Right lobe of liver (tissue), 6 donors: Measurements from ENCODE around the gene SCIN. TPM values are rescaled to one million over a fixed set of nuclear protein-coding genes. Genes with fewer than 3 reads are reported as not detected.

Experiments used
- ATAC-seq, 4 donors: fragments of 200-7000 bp; cut with Tn5 transposase; one replicate each; pipeline ENCODE4 v1.9.1; 2020; ENCODE audit warnings: mild to moderate bottlenecking in 4 of 4, moderate library complexity in 4 of 4
- DNase-seq, 3 donors: peaks; one replicate each; pipeline ENCODE4 v3.0.0-alpha.2; 2020
- H3K27ac ChIP-seq, 3 donors: fragments of 200-600 bp; one replicate each; pipeline ENCODE4 v1.8.0; 2022
- H3K27me3 ChIP-seq, 2 donors: fragments of 200-600 bp; one replicate each; pipeline ENCODE4 v1.8.0; 2022
- H3K36me3 ChIP-seq, 4 donors: fragments of 200-600 bp; sonication (generic) in 1 of 4; one replicate each; pipeline versions ENCODE4 v1.5.1 to v1.8.0; 2017 to 2022; ENCODE audit warnings: control low read depth in 1 of 4
- H3K4me1 ChIP-seq, 4 donors: fragments of 200-600 bp; sonication (generic) in 1 of 4; one replicate each; pipeline versions ENCODE4 v1.5.1 to v1.8.0; 2017 to 2022; ENCODE audit warnings: control low read depth in 1 of 4
- H3K4me3 ChIP-seq, 3 donors: fragments of 200-600 bp; one replicate each; pipeline ENCODE4 v1.8.0; 2022
- H3K9me3 ChIP-seq, 4 donors: fragments of 200-600 bp; sonication (generic) in 1 of 4; one replicate each; pipeline versions ENCODE4 v1.5.1 to v1.8.0; 2017 to 2022; ENCODE audit warnings: control low read depth in 1 of 4
- POLR2A ChIP-seq: fragments of 450-650 bp; IDR thresholded peaks from one replicate; pipeline ENCODE4 v1.6.1; 2017; ENCODE audit warnings: antibody characterized with exemption, mild to moderate bottlenecking
- WGBS: methylation state at CpG from one replicate; pipeline ENCODE4 v1.1.6; 2018; ENCODE audit warnings: low coverage, low lambda C conversion rate; ENCODE audit not compliant: insufficient coverage; ENCODE audit errors: missing lambda C conversion rate; 5-methylcytosine and 5-hydroxymethylcytosine counted together
- intact Hi-C, 2 donors: fragments of 100-400 bp; cut with DNase I; formaldehyde crosslinking; loops; one replicate each; pipeline versions ENCODE4 v1.11.2 to v1.14.1; 2022
- total RNA-seq, 6 experiments: library from RNA; depleted of rRNA in 2 of 6; stranded (reverse); fragments of >200 nt in 2 of 6; fragmentation: NEBNext Ultra II Directional in 3 of 6; extraction: Animal tissue kit (Norgen Biotek cat#: 25700) in 3 of 6; gene quantifications; one replicate each; pipeline versions ENCODE4 v1.1.0 to v1.2.4, GENCODE V29; 2016 to 2023
- TF ChIP-seq, protein P1 (sequence below), 4 donors: fragments of 200-600 bp in 3 of 4; fragments of 450-650 bp in 1 of 4; IDR thresholded peaks; one replicate each; pipeline versions ENCODE4 v1.5.1 to v1.8.0; 2016 to 2022; ENCODE audit warnings: antibody characterized with exemption in 4 of 4, mild to moderate bottlenecking in 2 of 4
- donor health status: DM: no; HTN: yes; CAD: no.
- donor health status: DM: no; HTN: no; CAD: no.
- donor health status: DM: no; HTN: no; CAD: no.
- donor health status: DM: no; HTN: yes; CAD: no.
- donor health status: DM: no; HTN: yes; CAD: no.

SCIN gene
- total RNA-seq, 6 experiments from 2014 or later: 0.06 to 0.20 (median 0.18) TPM; not detected in 3

DNA sequence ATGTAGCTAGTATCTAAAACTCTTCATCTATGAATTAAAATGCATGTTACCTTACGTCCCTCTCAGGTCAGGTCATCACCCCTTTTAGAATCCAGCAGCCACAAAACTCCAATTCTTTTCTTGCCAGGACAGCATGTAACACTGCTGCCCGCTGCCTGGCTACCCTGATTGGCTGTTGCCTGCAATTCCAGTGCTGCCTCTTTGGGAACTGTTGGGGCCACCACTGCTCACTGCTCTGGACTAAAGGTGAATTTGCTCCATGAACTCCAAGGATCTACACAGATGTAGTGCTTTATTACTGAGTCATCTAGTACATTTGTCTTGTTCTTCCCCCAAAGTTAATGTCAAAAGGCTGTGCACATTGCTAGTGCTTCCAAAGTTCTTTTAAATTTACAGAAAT is 40.4 kb downstream of the SCIN start:
- no peaks in the 10 kb centered on the region for H3K36me3 ChIP-seq
- H3K9me3 ChIP-seq: no peaks in the 10 kb centered on the region
- no peak overlapping the region for H3K27ac ChIP-seq
- DNase-seq: no peak
- H3K4me1 ChIP-seq: no peaks in the 10 kb centered on the region
- H3K4me3 ChIP-seq: no peak overlapping the region
- intact Hi-C loops: no loop called here
- ATAC-seq: no peak
- H3K27me3 ChIP-seq: no peaks in the 10 kb centered on the region
- TF ChIP-seq, protein P1, sequence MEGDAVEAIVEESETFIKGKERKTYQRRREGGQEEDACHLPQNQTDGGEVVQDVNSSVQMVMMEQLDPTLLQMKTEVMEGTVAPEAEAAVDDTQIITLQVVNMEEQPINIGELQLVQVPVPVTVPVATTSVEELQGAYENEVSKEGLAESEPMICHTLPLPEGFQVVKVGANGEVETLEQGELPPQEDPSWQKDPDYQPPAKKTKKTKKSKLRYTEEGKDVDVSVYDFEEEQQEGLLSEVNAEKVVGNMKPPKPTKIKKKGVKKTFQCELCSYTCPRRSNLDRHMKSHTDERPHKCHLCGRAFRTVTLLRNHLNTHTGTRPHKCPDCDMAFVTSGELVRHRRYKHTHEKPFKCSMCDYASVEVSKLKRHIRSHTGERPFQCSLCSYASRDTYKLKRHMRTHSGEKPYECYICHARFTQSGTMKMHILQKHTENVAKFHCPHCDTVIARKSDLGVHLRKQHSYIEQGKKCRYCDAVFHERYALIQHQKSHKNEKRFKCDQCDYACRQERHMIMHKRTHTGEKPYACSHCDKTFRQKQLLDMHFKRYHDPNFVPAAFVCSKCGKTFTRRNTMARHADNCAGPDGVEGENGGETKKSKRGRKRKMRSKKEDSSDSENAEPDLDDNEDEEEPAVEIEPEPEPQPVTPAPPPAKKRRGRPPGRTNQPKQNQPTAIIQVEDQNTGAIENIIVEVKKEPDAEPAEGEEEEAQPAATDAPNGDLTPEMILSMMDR (IDR thresholded peaks at IDR 0.05): no peak
- no peak for TF ChIP-seq POLR2A
- 66% methylated on average over 2 of the region's 2 CpGs for WGBS

DNA sequence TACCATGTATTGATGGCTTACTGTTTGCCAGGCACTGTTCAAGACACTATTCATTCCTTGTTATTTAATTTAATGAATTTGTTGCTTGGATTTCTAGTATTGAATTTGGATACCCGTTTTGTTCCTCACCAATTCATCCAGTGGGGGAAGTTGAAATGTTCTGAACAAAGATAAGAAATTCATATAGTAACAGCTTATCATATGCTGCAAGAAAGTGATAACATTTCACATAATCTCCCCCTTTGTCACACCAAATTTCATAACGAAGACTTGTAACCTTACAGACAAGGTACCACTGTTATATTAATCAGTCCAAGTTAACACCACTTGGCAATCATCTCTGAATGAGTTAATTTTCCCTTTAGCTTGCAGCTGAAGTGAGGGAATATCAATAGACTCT is 42.1 kb downstream of the SCIN start:
- Histone ChIP-seq H3K4me1 (no peaks in the 10 kb centered on the region), H3K36me3 (no peaks in the 10 kb centered on the region), H3K27me3 (no peaks in the 10 kb centered on the region), H3K27ac (no peak overlapping the region), H3K4me3 (no peak overlapping the region), H3K9me3 (no peaks in the 10 kb centered on the region)
- TF ChIP-seq, protein P1 (IDR thresholded peaks at IDR 0.05): no peak
- TF ChIP-seq POLR2A: no peak
- intact Hi-C loops: no loop called here
- ATAC-seq: no peak
- DNase-seq: no peak
- 24% methylated on average over 2 of the region's 2 CpGs for WGBS

DNA sequence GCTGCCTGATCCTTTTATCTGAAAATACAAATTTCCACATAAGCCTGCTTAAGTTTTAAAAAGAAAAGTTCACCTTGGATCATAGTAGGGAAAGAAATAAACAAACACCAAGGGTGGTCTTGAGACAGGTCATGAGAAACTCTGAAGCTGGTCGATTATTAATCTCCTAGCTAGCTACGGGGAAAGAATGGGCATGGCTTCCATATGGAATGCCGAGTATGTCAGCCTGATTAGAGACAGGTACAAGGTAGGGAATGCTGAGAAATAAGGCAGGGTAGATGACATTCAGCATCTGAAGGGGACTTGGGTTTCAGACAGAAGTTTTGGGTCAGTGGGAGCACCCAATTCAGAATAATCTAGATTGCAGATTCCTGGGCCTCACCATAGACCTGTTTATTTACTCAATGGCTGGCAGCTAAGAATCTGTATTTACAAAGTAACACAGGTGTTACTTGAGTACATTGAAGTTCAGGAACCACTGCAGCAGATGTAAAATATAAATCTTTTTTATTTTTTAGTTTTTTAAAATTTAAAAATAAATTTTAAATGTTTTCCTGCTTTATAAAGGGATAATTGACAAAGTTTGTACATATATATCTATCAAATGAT is 49.0 kb downstream of the SCIN start:
- WGBS: 46% methylated on average over 3 of the region's 3 CpGs
- Histone ChIP-seq H3K4me1 (no peaks in the 10 kb centered on the region), H3K4me3 (no peak overlapping the region), H3K27me3 (no peaks in the 10 kb centered on the region), H3K9me3 (no peaks in the 10 kb centered on the region), H3K27ac (no peak overlapping the region), H3K36me3 (no peaks in the 10 kb centered on the region)
- intact Hi-C loops: no loop called here
- DNase-seq (no peak), ATAC-seq (no peak)
- TF ChIP-seq POLR2A: no peak
- TF ChIP-seq, protein P1 (IDR thresholded peaks at IDR 0.05): no peak

DNA sequence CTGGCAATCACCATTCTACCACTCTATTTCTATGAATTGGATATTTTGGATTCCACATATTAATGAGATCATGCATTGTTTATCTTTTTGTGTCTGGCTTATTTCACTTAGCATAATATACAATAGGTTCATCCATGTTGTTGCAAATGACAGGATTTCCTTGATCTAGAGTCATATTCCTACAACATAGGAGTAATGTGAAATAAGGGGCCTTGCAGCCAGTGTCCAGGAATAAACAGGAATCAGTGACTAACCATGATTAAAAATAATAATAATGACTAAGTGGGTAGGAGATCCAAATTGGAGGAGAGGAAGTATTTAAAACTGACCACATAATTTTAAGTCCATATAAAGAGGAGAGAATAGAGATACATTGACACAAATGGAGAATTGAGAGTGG is 49.9 kb downstream of the SCIN start:
- Histone ChIP-seq H3K4me3 (no peak overlapping the region), H3K9me3 (no peaks in the 10 kb centered on the region), H3K27ac (no peak overlapping the region), H3K27me3 (no peaks in the 10 kb centered on the region), H3K4me1 (no peaks in the 10 kb centered on the region), H3K36me3 (no peaks in the 10 kb centered on the region)
- no peak for DNase-seq
- intact Hi-C loops: no loop called here
- no peak for ATAC-seq
- TF ChIP-seq, protein P1 (IDR thresholded peaks at IDR 0.05): no peak
- no peak for TF ChIP-seq POLR2A

DNA sequence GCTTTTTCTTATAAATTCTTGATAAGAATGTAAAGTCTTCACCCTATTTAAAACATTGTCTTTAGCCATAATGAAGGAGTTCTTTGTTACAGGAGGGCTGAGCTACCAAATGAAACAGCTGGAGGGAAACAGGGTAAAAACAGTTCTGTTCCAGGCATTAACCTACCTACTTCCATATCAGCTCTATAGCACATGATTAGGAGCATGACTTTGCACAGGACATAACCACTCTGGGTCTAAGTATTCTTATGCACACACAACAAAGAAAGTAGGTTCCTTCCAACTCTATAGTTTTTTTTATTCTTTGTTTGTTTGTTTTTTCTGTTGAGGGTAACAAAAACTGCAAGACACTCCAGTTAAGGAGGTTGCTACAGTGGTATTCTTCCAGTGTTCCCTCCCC is 52.7 kb downstream of the SCIN start:
- no peak overlapping the region for H3K27ac ChIP-seq
- no peaks in the 10 kb centered on the region for H3K36me3 ChIP-seq
- no peak for ATAC-seq
- TF ChIP-seq, protein P1 (IDR thresholded peaks at IDR 0.05): no peak
- TF ChIP-seq POLR2A: no peak
- intact Hi-C loops: no loop called here
- no peak for DNase-seq
- no peaks in the 10 kb centered on the region for H3K9me3 ChIP-seq
- H3K4me3 ChIP-seq: no peak overlapping the region
- no peaks in the 10 kb centered on the region for H3K27me3 ChIP-seq
- no peaks in the 10 kb centered on the region for H3K4me1 ChIP-seq
